SK-N-SH treated with all-trans-retinoic acid at 6 μM for 48 hours (cell line): Measurements from ENCODE around the gene KPRP.
A peak's percentile ranks its signal among the peaks of the same experiment; 100 is the strongest.

Experiments used
- ATAC-seq: fragments of 200-7000 bp; cut with Tn5 transposase; 3 replicates; pipeline ENCODE4 v1.9.1; 2020; ENCODE audit warnings: mild to moderate bottlenecking, moderate library complexity
- ARNTL ChIP-seq: fragments of 450-650 bp; formaldehyde crosslinking; IDR thresholded peaks from 2 replicates; pipeline ENCODE4 v1.5.0; 2020; ENCODE audit warnings: low read depth, mild to moderate bottlenecking, moderate library complexity, borderline replicate concordance
- BACH2 ChIP-seq: fragments of 250-450 bp; sonication (Bioruptor Pico); IDR thresholded peaks from 2 replicates; pipeline ENCODE4 v1.9.0; 2021; ENCODE audit warnings: mild to moderate bottlenecking, borderline replicate concordance
- CSDC2 ChIP-seq: fragments of 250-450 bp; sonication (Bioruptor Pico); IDR thresholded peaks from 2 replicates; pipeline ENCODE4 v1.5.0; 2020; ENCODE audit warnings: mild to moderate bottlenecking, moderate library complexity
- ESRRG ChIP-seq: fragments of 250-450 bp; sonication (Bioruptor Pico); IDR thresholded peaks from 2 replicates; pipeline ENCODE4 v1.6.1; 2021; ENCODE audit warnings: mild to moderate bottlenecking
- GLIS3 ChIP-seq: fragments of 250-450 bp; sonication (Bioruptor Pico); IDR thresholded peaks from 2 replicates; pipeline ENCODE4 v1.5.0; 2020; ENCODE audit warnings: mild to moderate bottlenecking, moderate library complexity
- ISL1 ChIP-seq: fragments of 250-450 bp; sonication (Bioruptor Pico); IDR thresholded peaks from 2 replicates; pipeline ENCODE4 v2.1.2; 2022; ENCODE audit warnings: mild to moderate bottlenecking, moderate library complexity
- OSR1 ChIP-seq: fragments of 250-450 bp; sonication (Bioruptor Pico); IDR thresholded peaks from 2 replicates; pipeline ENCODE4 v1.8.0; 2022; ENCODE audit warnings: moderate library complexity, mild to moderate bottlenecking, inconsistent platforms
- PPARA ChIP-seq: fragments of 250-450 bp; sonication (Bioruptor Pico); IDR thresholded peaks from 2 replicates; pipeline ENCODE4 v1.5.0; 2020; ENCODE audit warnings: mild to moderate bottlenecking, borderline replicate concordance
- RARB ChIP-seq: fragments of 250-450 bp; sonication (Bioruptor Pico); IDR thresholded peaks from 2 replicates; pipeline ENCODE4 v1.8.0; 2021; ENCODE audit warnings: mild to moderate bottlenecking, moderate library complexity
- SNAI2 ChIP-seq: fragments of 250-450 bp; sonication (Bioruptor Pico); IDR thresholded peaks from 2 replicates; pipeline ENCODE4 v1.5.0; 2020; ENCODE audit warnings: mild to moderate bottlenecking, moderate library complexity
- TOX ChIP-seq: fragments of 250-450 bp; sonication (Bioruptor Pico); IDR thresholded peaks from 2 replicates; pipeline ENCODE4 v1.8.0; 2021; ENCODE audit warnings: mild to moderate bottlenecking, moderate library complexity, borderline replicate concordance
- ZC3H10 ChIP-seq: fragments of 250-450 bp; sonication (Bioruptor Pico); IDR thresholded peaks from 2 replicates; pipeline ENCODE4 v1.5.1; 2021; ENCODE audit warnings: mild to moderate bottlenecking, moderate library complexity
- ZFP3 ChIP-seq: fragments of 250-450 bp; sonication (Bioruptor Pico); IDR thresholded peaks from 2 replicates; pipeline ENCODE4 v1.5.0; 2020; ENCODE audit warnings: mild to moderate bottlenecking, moderate library complexity
- ZFP30 ChIP-seq: fragments of 450-650 bp; formaldehyde crosslinking; IDR thresholded peaks from 2 replicates; pipeline ENCODE4 v1.5.0; 2022; ENCODE audit warnings: mild to moderate bottlenecking, moderate library complexity
- ZNF565 ChIP-seq: fragments of 450-650 bp; formaldehyde crosslinking; conservative IDR thresholded peaks from 2 replicates; pipeline ENCODE4 v1.5.0; 2020; ENCODE audit warnings: low read depth, mild to moderate bottlenecking, moderate library complexity
- ZNF70 ChIP-seq: fragments of 450-650 bp; formaldehyde crosslinking; IDR thresholded peaks from 2 replicates; pipeline ENCODE4 v1.5.0; 2020; ENCODE audit warnings: mild to moderate bottlenecking, moderate library complexity
- ZNF8 ChIP-seq: fragments of 450-650 bp; formaldehyde crosslinking; IDR thresholded peaks from 2 replicates; pipeline ENCODE4 v1.5.0; 2020; ENCODE audit warnings: mild to moderate bottlenecking, moderate library complexity
- TF ChIP-seq, protein P1 (sequence below): fragments of 250-450 bp; sonication (Bioruptor Pico); IDR thresholded peaks from 2 replicates; pipeline ENCODE4 v1.5.1; 2020; ENCODE audit warnings: low read depth, mild to moderate bottlenecking, moderate library complexity
- TF ChIP-seq, protein P2 (sequence below): fragments of 250-450 bp; sonication (Bioruptor Pico); IDR thresholded peaks from 2 replicates; pipeline ENCODE4 v1.5.0; 2020; ENCODE audit warnings: mild to moderate bottlenecking, moderate library complexity
- TF ChIP-seq, protein P3 (sequence below): fragments of 250-450 bp; sonication (Bioruptor Pico); IDR thresholded peaks from 2 replicates; pipeline ENCODE4 v1.8.0; 2020; ENCODE audit warnings: mild to moderate bottlenecking, moderate library complexity, borderline replicate concordance
- TF ChIP-seq, protein P4 (sequence below): fragments of 250-450 bp; sonication (Bioruptor Pico); IDR thresholded peaks from 2 replicates; pipeline ENCODE4 v1.8.0; 2021; ENCODE audit warnings: low read depth, mild to moderate bottlenecking, moderate library complexity, borderline replicate concordance
- TF ChIP-seq, protein P5 (sequence below): fragments of 250-450 bp; sonication (Bioruptor Pico); IDR thresholded peaks from 2 replicates; pipeline ENCODE4 v1.5.1; 2021; ENCODE audit warnings: mild to moderate bottlenecking, moderate library complexity

Gene KPRP

DNA sequence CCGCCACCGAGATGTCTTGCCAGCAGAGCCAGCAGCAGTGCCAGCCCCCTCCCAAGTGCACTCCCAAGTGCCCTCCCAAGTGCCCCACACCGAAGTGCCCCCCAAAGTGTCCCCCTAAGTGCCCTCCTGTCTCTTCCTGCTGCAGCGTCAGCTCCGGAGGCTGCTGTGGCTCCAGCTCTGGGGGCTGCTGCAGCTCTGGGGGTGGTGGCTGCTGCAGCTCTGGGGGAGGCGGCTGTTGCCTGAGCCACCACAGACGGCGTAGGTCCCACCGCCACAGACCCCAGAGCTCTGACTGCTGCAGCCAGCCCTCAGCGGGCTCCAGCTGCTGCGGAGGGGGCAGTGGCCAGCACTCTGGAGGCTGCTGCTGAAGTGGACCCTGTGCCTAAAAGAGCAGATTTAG is 18.5 kb downstream of the KPRP start:
- ATAC-seq, result no peak
- TF ChIP-seq RARB (no peak), ZC3H10 (CRISPR knock-in tag) (no peak), ISL1 (CRISPR knock-in tag) (no peak), OSR1 (CRISPR knock-in tag) (no peak), ARNTL (CRISPR knock-in tag) (no peak), ZNF8 (CRISPR knock-in tag) (no peak), SNAI2 (CRISPR knock-in tag) (no peak), CSDC2 (CRISPR knock-in tag) (no peak), ESRRG (CRISPR knock-in tag) (no peak), BACH2 (CRISPR knock-in tag) (no peak), ZNF565 (CRISPR knock-in tag) (no peak)
- TF ChIP-seq, protein P1, sequence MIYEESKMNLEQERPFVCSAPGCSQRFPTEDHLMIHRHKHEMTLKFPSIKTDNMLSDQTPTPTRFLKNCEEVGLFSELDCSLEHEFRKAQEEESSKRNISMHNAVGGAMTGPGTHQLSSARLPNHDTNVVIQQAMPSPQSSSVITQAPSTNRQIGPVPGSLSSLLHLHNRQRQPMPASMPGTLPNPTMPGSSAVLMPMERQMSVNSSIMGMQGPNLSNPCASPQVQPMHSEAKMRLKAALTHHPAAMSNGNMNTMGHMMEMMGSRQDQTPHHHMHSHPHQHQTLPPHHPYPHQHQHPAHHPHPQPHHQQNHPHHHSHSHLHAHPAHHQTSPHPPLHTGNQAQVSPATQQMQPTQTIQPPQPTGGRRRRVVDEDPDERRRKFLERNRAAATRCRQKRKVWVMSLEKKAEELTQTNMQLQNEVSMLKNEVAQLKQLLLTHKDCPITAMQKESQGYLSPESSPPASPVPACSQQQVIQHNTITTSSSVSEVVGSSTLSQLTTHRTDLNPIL (CRISPR knock-in tag), result no peak
- TF ChIP-seq, protein P2, sequence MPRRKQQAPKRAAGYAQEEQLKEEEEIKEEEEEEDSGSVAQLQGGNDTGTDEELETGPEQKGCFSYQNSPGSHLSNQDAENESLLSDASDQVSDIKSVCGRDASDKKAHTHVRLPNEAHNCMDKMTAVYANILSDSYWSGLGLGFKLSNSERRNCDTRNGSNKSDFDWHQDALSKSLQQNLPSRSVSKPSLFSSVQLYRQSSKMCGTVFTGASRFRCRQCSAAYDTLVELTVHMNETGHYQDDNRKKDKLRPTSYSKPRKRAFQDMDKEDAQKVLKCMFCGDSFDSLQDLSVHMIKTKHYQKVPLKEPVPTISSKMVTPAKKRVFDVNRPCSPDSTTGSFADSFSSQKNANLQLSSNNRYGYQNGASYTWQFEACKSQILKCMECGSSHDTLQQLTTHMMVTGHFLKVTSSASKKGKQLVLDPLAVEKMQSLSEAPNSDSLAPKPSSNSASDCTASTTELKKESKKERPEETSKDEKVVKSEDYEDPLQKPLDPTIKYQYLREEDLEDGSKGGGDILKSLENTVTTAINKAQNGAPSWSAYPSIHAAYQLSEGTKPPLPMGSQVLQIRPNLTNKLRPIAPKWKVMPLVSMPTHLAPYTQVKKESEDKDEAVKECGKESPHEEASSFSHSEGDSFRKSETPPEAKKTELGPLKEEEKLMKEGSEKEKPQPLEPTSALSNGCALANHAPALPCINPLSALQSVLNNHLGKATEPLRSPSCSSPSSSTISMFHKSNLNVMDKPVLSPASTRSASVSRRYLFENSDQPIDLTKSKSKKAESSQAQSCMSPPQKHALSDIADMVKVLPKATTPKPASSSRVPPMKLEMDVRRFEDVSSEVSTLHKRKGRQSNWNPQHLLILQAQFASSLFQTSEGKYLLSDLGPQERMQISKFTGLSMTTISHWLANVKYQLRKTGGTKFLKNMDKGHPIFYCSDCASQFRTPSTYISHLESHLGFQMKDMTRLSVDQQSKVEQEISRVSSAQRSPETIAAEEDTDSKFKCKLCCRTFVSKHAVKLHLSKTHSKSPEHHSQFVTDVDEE (CRISPR knock-in tag), result no peak
- TF ChIP-seq, protein P3, sequence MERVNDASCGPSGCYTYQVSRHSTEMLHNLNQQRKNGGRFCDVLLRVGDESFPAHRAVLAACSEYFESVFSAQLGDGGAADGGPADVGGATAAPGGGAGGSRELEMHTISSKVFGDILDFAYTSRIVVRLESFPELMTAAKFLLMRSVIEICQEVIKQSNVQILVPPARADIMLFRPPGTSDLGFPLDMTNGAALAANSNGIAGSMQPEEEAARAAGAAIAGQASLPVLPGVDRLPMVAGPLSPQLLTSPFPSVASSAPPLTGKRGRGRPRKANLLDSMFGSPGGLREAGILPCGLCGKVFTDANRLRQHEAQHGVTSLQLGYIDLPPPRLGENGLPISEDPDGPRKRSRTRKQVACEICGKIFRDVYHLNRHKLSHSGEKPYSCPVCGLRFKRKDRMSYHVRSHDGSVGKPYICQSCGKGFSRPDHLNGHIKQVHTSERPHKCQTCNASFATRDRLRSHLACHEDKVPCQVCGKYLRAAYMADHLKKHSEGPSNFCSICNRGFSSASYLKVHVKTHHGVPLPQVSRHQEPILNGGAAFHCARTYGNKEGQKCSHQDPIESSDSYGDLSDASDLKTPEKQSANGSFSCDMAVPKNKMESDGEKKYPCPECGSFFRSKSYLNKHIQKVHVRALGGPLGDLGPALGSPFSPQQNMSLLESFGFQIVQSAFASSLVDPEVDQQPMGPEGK (CRISPR knock-in tag), result no peak

DNA sequence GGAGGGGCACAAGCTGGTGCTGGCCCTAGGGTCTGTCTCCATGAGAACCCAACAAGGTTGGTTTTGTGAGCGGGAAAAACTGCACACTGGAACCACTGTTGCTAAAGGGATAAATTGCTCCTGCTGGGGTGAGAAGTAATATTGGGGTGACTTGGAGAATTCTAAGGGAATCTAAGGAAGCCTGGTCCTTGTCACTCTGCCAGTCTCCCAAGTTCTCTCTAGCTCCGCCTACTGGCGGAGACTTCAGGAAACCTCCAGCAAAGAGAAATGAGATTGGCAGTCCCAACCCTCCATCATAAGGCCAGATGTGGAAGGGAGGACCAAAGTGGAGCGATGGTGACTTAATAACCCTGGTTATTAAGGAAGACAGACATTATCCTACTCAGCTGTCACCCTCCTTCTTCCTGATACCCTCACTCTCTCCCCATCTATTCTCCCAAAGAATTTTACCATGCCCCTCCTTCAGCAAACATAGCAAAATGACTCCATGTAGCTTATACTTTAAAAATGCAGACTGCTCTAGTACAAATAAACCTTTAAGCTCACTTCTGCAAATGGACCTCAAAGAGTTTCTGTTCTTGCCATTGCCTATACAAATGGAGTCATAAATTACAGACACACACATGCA is 19.8 kb downstream of the KPRP start:
- no peak for TF ChIP-seq CSDC2 (CRISPR knock-in tag)
- no peak for TF ChIP-seq ZNF8 (CRISPR knock-in tag)
- no peak for TF ChIP-seq SNAI2 (CRISPR knock-in tag)
- TF ChIP-seq, protein P4, sequence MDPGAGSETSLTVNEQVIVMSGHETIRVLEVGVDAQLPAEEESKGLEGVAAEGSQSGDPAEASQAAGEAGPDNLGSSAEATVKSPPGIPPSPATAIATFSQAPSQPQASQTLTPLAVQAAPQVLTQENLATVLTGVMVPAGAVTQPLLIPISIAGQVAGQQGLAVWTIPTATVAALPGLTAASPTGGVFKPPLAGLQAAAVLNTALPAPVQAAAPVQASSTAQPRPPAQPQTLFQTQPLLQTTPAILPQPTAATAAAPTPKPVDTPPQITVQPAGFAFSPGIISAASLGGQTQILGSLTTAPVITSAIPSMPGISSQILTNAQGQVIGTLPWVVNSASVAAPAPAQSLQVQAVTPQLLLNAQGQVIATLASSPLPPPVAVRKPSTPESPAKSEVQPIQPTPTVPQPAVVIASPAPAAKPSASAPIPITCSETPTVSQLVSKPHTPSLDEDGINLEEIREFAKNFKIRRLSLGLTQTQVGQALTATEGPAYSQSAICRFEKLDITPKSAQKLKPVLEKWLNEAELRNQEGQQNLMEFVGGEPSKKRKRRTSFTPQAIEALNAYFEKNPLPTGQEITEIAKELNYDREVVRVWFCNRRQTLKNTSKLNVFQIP (CRISPR knock-in tag), result no peak
- TF ChIP-seq, protein P5, sequence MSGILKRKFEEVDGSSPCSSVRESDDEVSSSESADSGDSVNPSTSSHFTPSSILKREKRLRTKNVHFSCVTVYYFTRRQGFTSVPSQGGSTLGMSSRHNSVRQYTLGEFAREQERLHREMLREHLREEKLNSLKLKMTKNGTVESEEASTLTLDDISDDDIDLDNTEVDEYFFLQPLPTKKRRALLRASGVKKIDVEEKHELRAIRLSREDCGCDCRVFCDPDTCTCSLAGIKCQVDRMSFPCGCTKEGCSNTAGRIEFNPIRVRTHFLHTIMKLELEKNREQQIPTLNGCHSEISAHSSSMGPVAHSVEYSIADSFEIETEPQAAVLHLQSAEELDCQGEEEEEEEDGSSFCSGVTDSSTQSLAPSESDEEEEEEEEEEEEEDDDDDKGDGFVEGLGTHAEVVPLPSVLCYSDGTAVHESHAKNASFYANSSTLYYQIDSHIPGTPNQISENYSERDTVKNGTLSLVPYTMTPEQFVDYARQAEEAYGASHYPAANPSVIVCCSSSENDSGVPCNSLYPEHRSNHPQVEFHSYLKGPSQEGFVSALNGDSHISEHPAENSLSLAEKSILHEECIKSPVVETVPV, result no peak
- TF ChIP-seq ZNF565 (CRISPR knock-in tag), result no peak
- no peak for TF ChIP-seq ZFP3
- TF ChIP-seq BACH2 (CRISPR knock-in tag), result no peak
- no peak for TF ChIP-seq ZNF70 (CRISPR knock-in tag)
- TF ChIP-seq, protein P1 (CRISPR knock-in tag), result no peak
- TF ChIP-seq, protein P3 (CRISPR knock-in tag), result no peak
- TF ChIP-seq ZC3H10 (CRISPR knock-in tag), result no peak
- TF ChIP-seq TOX, result no peak
- TF ChIP-seq GLIS3 (CRISPR knock-in tag), result no peak
- no peak for TF ChIP-seq ZFP30 (CRISPR knock-in tag)
- no peak for TF ChIP-seq ISL1 (CRISPR knock-in tag)
- TF ChIP-seq ARNTL (CRISPR knock-in tag), result no peak
- TF ChIP-seq RARB, result no peak
- no peak for TF ChIP-seq PPARA (CRISPR knock-in tag)
- peak; percentile 63 for ATAC-seq
